Measurements from ENCODE around the gene FRMPD2.

DNA sequence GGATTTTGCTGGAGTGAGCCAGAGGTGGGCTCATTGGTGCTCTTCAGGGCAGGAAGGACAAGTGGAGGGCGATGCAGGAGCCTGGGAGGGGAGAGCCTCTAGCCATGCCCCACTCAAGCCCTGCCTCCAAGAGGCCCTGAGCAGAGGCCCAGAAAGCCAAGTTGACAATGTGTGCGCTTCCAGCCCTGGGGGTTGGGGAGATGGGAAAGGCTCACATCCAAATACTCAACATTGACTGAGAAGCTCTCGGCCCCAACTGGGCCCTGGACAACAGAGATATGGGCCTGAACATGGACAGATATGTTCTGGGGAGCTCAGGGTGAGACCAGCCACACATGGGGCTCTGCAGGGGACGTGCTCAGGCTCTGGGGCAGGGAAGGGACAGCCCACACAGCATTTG is 39.0 kb downstream of the FRMPD2 start:
- TF ChIP-seq, protein P1, sequence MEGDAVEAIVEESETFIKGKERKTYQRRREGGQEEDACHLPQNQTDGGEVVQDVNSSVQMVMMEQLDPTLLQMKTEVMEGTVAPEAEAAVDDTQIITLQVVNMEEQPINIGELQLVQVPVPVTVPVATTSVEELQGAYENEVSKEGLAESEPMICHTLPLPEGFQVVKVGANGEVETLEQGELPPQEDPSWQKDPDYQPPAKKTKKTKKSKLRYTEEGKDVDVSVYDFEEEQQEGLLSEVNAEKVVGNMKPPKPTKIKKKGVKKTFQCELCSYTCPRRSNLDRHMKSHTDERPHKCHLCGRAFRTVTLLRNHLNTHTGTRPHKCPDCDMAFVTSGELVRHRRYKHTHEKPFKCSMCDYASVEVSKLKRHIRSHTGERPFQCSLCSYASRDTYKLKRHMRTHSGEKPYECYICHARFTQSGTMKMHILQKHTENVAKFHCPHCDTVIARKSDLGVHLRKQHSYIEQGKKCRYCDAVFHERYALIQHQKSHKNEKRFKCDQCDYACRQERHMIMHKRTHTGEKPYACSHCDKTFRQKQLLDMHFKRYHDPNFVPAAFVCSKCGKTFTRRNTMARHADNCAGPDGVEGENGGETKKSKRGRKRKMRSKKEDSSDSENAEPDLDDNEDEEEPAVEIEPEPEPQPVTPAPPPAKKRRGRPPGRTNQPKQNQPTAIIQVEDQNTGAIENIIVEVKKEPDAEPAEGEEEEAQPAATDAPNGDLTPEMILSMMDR (IDR thresholded peaks at IDR 0.05), result no peak
- TF ChIP-seq POLR2A (IDR thresholded peaks at IDR 0.05), result no peak
